Liver (tissue), 9 donors: Measurements from ENCODE around the gene WWC2. TPM values are rescaled to one million over a fixed set of nuclear protein-coding genes. Genes with fewer than 3 reads are reported as not detected.

Experiments
- DNase-seq: peaks from one replicate; pipeline ENCODE4 v3.0.0-alpha.2; 2017; ENCODE audit warnings: low spot score
- H3K27ac ChIP-seq, 2 donors: one replicate each; pipeline ENCODE4 v1.7.0; 2013; ENCODE audit warnings: inconsistent platforms in 2 of 2, low read length in 2 of 2, control low read depth in 1 of 2, low read depth in 1 of 2, mild to moderate bottlenecking in 1 of 2
- H3K27me3 ChIP-seq, 4 donors: one replicate each; pipeline versions ENCODE4 v1.6.1 to v1.7.0; 2013; ENCODE audit warnings: low read length in 3 of 4, inconsistent platforms in 1 of 4, mild to moderate bottlenecking in 1 of 4, moderate library complexity in 1 of 4; ENCODE audit not compliant: control insufficient read depth in 4 of 4, insufficient read depth in 4 of 4
- H3K36me3 ChIP-seq, 4 donors: one replicate each; pipeline versions ENCODE4 v1.6.1 to v1.7.0; 2013; ENCODE audit warnings: low read length in 3 of 4, mild to moderate bottlenecking in 3 of 4, low read depth in 1 of 4, moderate library complexity in 1 of 4; ENCODE audit not compliant: control insufficient read depth in 4 of 4, insufficient read depth in 3 of 4
- H3K4me1 ChIP-seq, 4 donors: one replicate each; pipeline versions ENCODE4 v1.6.1 to v1.7.0; 2013; ENCODE audit warnings: low read length in 3 of 4, mild to moderate bottlenecking in 3 of 4, moderate library complexity in 1 of 4; ENCODE audit not compliant: control insufficient read depth in 4 of 4, insufficient read depth in 4 of 4
- H3K4me3 ChIP-seq, 3 donors: one replicate each; pipeline versions ENCODE4 v1.6.1 to v1.7.0; 2013; ENCODE audit warnings: low read length in 3 of 3, control low read depth in 1 of 3, low read depth in 1 of 3, mild to moderate bottlenecking in 1 of 3
- H3K9ac ChIP-seq, 2 donors: one replicate each; pipeline ENCODE4 v1.7.0; 2013; ENCODE audit warnings: low read length in 2 of 2, mild to moderate bottlenecking in 2 of 2, moderate library complexity in 2 of 2, control low read depth in 1 of 2, low read depth in 1 of 2
- H3K9me3 ChIP-seq, 4 donors: one replicate each; pipeline versions ENCODE4 v1.6.1 to v1.7.0; 2013; ENCODE audit warnings: low read length in 3 of 4; ENCODE audit not compliant: control insufficient read depth in 4 of 4
- EGR1 ChIP-seq, 2 donors: IDR thresholded peaks; 2 replicates each; pipeline ENCODE4 v1.6.1; 2016 to 2018; ENCODE audit warnings: antibody characterized with exemption in 2 of 2, low read depth in 2 of 2
- FOXA1 ChIP-seq: IDR thresholded peaks from 2 replicates; pipeline ENCODE4 v1.6.1; 2016; ENCODE audit warnings: antibody characterized with exemption
- GABPA ChIP-seq, 2 donors: IDR thresholded peaks in 1 of 2; conservative IDR thresholded peaks in 1 of 2; 2 replicates each; pipeline ENCODE4 v1.6.1; 2016; ENCODE audit warnings: antibody characterized with exemption in 2 of 2, mild to moderate bottlenecking in 1 of 2, moderate library complexity in 1 of 2
- HNF4G ChIP-seq: IDR thresholded peaks from 2 replicates; pipeline ENCODE4 v1.6.1; 2016; ENCODE audit warnings: antibody characterized with exemption
- RAD21 ChIP-seq, 2 donors: IDR thresholded peaks; 2 replicates each; pipeline ENCODE4 v1.6.1; 2016; ENCODE audit warnings: antibody characterized with exemption in 2 of 2, mild to moderate bottlenecking in 2 of 2
- RXRA ChIP-seq, 2 donors: IDR thresholded peaks; 2 replicates each; pipeline ENCODE4 v1.6.1; 2017 to 2018; ENCODE audit warnings: antibody characterized with exemption in 2 of 2, mild to moderate bottlenecking in 1 of 2
- SP1 ChIP-seq: IDR thresholded peaks from 2 replicates; pipeline ENCODE4 v1.6.1; 2018; ENCODE audit warnings: antibody characterized with exemption, mild to moderate bottlenecking
- TAF1 ChIP-seq: conservative IDR thresholded peaks from 2 replicates; pipeline ENCODE4 v1.6.1; 2016; ENCODE audit warnings: antibody characterized with exemption, mild to moderate bottlenecking
- WGBS: extraction: QIAGEN DNeasy Blood & Tissue Kit; methylation state at CpG from one replicate; pipeline ENCODE4 v1.1.7; 2013; 5-methylcytosine and 5-hydroxymethylcytosine counted together
- polyA plus RNA-seq, 2 donors: library from polyadenylated mRNA; stranded (reverse) in 1 of 2; unstranded in 1 of 2; fragments of 200-250 nt in 1 of 2; fragments of >200 nt in 1 of 2; fragmentation: Nextera tagmentation in 1 of 2; extraction: Ambion mirVana in 1 of 2; gene quantifications; one replicate each; pipeline versions ENCODE4 v1.2.1 to v1.2.3, GENCODE V29; 2013 to 2015
- total RNA-seq, 2 donors: library from RNA; depleted of rRNA; stranded (reverse); fragments of >200 nt; gene quantifications; one replicate each; pipeline ENCODE4 v1.2.3, GENCODE V29; 2014
- TF ChIP-seq, protein P1 (sequence below): IDR thresholded peaks from 2 replicates; pipeline ENCODE4 v1.6.1; 2016; ENCODE audit warnings: antibody characterized with exemption
- TF ChIP-seq, protein P2 (sequence below): IDR thresholded peaks from 2 replicates; pipeline ENCODE4 v1.6.1; 2016; ENCODE audit warnings: antibody characterized with exemption
- TF ChIP-seq, protein P3 (sequence below): IDR thresholded peaks from 2 replicates; pipeline ENCODE4 v1.6.1; 2016; ENCODE audit warnings: antibody characterized with exemption, mild to moderate bottlenecking
- TF ChIP-seq, protein P4 (sequence below): IDR thresholded peaks from 2 replicates; pipeline ENCODE4 v1.6.1; 2016; ENCODE audit warnings: antibody characterized with exemption
- donor health status: healthy.
- donor health status: healthy.
- donor health status: healthy.
- donor health status: healthy.
- donor health status: healthy.

Gene WWC2
- total and polyA plus RNA-seq, 4 donors: 8.6 to 60.1 (median 13.3) TPM

DNA sequence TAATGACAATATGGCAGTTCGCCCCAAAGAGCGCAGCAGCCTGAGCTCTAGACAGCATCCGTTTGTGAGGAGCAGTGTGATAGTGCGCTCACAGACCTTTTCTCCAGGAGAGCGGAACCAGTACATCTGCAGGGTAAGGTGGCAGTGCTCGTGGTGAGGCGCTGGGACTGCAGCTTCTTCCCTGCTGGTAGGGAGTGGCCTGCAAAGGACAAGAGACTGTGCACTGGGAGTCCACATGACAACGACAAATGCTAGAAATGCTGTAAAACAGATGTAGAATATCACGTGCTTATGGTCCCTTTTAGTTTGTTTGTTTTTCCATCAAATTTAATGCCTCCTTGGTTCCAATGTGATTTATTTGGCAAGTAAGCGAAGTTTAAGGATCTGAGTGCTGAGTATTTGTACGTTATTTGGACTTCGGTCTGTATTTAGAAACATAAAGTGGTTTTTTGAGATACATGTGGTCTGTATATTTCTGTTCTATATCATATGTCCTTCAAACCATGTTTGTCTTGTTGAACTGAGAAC, 185.3 kb downstream of the WWC2 start:
- no peak for TF ChIP-seq GABPA (IDR thresholded peaks at IDR 0.05 in 1 of 2, conservative IDR thresholded peaks at IDR 0.05 in 1 of 2)
- TF ChIP-seq FOXA1: no peak
- Histone ChIP-seq H3K4me3 (no peak overlapping the region), H3K4me1 (peaks cover 3 to 36% (median 23%) of the 10 kb centered on the region in 4 donors), H3K9me3 (no peaks in the 10 kb centered on the region), H3K27me3 (no peaks in the 10 kb centered on the region), H3K27ac (no peak overlapping the region), H3K36me3 (peaks cover 0 to 43% (median 19%) of the 10 kb centered on the region in 4 donors), H3K9ac (no peak overlapping the region)
- no peak for DNase-seq
- WGBS: 90% methylated on average over 12 of the region's 12 CpGs

DNA sequence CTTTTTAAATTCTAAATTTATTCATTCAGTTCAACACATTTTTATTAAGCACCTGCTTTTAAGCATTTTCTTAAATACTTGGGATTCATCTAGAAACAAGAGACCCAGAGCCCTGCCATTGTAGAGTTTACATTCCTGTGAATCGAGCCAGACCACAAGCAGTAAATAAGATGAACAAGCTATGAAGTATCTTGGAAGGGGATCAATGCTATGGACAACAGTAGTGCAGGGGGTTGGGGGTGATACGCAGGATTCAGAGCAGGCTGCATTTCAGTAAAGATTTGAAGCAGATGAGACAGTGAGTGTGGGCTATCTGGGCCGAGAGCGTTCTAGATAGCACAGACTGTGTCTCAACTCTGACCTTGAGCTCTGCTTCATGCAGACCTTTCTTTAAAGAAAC, 185.9 kb downstream of the WWC2 start:
- Histone ChIP-seq H3K9me3 (no peaks in the 10 kb centered on the region), H3K27me3 (no peaks in the 10 kb centered on the region), H3K9ac (no peak overlapping the region), H3K4me1 (peaks cover 3 to 36% (median 23%) of the 10 kb centered on the region in 4 donors), H3K27ac (no peak overlapping the region), H3K4me3 (no peak overlapping the region), H3K36me3 (peaks cover 0 to 45% (median 24%) of the 10 kb centered on the region in 4 donors)
- TF ChIP-seq FOXA1: no peak
- TF ChIP-seq RXRA (IDR thresholded peaks at IDR 0.05): no peak
- TF ChIP-seq SP1: no peak
- TF ChIP-seq, protein P1, sequence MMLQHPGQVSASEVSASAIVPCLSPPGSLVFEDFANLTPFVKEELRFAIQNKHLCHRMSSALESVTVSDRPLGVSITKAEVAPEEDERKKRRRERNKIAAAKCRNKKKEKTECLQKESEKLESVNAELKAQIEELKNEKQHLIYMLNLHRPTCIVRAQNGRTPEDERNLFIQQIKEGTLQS: no peak
- no peak for TF ChIP-seq EGR1 (IDR thresholded peaks at IDR 0.05; ENCODE audit: low read depth in 2 of 2)
- TF ChIP-seq GABPA (IDR thresholded peaks at IDR 0.05 in 1 of 2, conservative IDR thresholded peaks at IDR 0.05 in 1 of 2): no peak
- TF ChIP-seq, protein P2, sequence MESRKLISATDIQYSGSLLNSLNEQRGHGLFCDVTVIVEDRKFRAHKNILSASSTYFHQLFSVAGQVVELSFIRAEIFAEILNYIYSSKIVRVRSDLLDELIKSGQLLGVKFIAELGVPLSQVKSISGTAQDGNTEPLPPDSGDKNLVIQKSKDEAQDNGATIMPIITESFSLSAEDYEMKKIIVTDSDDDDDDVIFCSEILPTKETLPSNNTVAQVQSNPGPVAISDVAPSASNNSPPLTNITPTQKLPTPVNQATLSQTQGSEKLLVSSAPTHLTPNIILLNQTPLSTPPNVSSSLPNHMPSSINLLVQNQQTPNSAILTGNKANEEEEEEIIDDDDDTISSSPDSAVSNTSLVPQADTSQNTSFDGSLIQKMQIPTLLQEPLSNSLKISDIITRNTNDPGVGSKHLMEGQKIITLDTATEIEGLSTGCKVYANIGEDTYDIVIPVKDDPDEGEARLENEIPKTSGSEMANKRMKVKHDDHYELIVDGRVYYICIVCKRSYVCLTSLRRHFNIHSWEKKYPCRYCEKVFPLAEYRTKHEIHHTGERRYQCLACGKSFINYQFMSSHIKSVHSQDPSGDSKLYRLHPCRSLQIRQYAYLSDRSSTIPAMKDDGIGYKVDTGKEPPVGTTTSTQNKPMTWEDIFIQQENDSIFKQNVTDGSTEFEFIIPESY: no peak
- TF ChIP-seq RAD21 (IDR thresholded peaks at IDR 0.05): no peak
- TF ChIP-seq HNF4G: no peak
- TF ChIP-seq, protein P3, sequence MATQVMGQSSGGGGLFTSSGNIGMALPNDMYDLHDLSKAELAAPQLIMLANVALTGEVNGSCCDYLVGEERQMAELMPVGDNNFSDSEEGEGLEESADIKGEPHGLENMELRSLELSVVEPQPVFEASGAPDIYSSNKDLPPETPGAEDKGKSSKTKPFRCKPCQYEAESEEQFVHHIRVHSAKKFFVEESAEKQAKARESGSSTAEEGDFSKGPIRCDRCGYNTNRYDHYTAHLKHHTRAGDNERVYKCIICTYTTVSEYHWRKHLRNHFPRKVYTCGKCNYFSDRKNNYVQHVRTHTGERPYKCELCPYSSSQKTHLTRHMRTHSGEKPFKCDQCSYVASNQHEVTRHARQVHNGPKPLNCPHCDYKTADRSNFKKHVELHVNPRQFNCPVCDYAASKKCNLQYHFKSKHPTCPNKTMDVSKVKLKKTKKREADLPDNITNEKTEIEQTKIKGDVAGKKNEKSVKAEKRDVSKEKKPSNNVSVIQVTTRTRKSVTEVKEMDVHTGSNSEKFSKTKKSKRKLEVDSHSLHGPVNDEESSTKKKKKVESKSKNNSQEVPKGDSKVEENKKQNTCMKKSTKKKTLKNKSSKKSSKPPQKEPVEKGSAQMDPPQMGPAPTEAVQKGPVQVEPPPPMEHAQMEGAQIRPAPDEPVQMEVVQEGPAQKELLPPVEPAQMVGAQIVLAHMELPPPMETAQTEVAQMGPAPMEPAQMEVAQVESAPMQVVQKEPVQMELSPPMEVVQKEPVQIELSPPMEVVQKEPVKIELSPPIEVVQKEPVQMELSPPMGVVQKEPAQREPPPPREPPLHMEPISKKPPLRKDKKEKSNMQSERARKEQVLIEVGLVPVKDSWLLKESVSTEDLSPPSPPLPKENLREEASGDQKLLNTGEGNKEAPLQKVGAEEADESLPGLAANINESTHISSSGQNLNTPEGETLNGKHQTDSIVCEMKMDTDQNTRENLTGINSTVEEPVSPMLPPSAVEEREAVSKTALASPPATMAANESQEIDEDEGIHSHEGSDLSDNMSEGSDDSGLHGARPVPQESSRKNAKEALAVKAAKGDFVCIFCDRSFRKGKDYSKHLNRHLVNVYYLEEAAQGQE: no peak
- no peak for TF ChIP-seq TAF1
- TF ChIP-seq, protein P4, sequence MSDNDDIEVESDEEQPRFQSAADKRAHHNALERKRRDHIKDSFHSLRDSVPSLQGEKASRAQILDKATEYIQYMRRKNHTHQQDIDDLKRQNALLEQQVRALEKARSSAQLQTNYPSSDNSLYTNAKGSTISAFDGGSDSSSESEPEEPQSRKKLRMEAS: no peak
- no peak for DNase-seq
- WGBS: 73% methylated on average over 4 of the region's 4 CpGs
